ENCODE data around the gene ASB9.
"Not testable (repeated sequence)": the region's sequence is repeated elsewhere in the genome, so short reads cannot be mapped to it uniquely, and the experiment has no call there.

The ASB9 gene

DNA sequence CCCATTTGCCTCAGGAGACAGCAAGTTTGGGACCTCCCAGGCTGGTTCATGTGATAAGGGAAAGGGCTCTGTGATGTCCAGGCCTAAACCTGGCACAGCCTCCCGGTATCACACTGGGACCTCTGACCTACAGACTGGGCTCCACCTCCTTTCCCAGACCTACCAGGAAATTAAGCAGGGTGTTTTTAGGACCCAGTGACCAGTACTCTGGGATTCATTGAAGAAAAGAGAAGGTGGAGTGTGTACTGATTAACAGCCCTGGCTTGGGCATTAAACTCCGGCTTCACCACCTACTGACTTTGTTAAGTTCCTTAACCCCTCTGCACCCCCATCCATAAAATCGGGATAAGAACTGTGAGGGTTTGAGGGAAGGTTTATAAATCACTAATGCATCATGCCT lies 28.6 kb downstream of the ASB9 start:
- DNase-seq (ENCODE audit: low spot score): no peak

DNA sequence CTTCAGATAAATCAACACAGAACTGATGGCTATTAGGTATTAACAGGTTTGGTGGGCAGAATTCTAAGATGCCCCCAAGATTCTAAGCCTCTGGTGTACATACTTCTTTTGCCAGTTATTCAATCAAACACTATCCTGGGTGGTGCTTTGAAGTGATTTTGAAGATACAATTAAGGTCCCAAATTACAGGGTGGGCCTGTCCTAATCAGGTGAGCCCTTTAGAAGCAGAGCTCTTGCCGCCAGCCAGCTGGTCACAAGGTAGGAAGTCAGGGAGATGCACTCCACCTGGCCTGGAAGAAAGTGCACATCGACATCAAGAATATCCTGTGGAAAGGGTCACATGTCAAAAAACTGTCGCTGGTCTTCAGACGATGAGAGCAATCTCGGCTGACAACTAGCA lies 29.5 kb downstream of the ASB9 start:
- no peak for DNase-seq (ENCODE audit: low spot score)

DNA sequence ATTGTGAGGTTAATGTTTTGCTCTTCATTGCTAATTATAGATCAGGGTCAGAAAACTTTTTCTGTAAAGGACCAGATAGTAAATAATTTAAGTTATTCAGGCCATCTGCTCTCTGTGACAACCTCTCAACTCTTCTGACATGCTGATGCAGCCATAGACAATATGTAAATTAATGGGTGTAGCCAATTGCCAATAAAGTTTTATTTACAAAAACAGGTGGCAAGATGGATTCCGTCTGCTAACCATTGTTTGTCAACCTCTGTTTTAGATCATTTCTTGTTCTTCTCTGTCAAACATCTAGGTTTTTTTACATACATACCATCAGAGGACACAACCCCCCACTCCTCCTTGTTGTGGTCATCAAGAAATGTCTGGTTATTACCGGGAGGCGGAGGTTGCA lies 33.7 kb downstream of the ASB9 start:
- no peak for DNase-seq (ENCODE audit: low spot score)

DNA sequence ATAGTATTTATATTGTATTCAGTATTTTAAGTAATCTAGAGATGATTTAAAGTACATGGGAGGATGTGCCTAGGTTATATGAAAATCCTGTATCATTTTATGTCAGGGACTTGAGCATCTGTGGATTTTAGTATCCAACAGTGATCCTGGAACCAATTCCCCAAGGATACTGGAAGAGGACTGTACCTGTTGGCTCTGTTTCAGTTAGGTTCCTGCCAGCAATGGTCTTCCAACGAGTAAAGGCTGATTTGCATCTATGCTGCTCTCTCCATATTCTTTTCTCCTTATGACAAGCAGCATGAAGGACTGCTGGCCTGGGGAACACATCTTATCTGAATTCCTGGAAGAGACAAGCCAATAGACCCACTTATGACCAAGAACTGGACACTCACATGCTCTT lies 34.9 kb downstream of the ASB9 start:
- DNase-seq (ENCODE audit: low spot score): no peak

DNA sequence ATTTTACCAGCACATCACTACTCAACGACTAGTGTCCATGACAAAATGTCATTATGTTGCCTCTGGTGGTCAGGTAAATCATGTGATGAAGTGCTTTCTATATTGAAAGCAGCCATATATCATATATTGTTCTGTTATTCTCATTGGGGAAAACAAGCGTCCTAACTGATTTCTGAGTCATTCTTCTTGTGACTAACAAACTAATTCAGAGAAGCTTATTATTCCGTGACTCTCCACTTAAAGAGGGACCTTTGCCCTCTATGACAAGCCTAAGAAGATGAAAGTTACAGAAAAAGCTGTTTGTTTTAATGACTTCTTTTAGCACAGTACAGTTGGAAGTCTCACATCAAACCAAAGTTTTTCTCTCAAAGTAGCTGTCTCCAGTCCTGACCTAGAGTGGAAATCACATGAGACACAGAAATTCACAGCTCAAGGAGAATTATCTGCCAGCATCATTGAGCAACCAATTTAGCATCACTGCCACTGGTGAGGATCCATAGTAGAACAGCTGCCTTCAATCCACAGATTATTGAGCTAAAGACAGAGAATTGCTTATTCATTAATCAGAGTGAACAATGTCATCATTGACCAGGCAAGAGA lies 36.4 kb downstream of the ASB9 start:
- DNase-seq (ENCODE audit: low spot score): no peak

DNA sequence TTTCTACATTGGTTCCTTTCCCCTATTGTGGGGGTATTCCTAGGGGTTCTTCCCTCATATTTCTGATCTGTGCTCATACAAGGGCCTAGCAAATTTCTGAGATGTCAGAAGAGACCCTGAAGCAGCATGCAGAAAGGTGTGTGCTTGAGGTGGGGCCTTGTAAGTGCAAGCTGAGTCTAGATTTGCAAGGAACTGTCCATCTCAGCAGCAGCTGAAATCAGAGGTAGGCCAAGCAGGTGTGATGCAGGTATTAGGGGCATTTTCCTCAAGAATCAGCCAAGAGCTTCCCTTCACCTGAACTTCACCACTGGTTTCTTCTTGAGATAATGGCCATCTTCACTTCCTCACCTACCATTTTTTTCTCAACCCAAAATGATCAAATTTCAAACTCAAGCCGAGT lies 45.1 kb downstream of the ASB9 start:
- DNase-seq (ENCODE audit: low spot score): no peak

DNA sequence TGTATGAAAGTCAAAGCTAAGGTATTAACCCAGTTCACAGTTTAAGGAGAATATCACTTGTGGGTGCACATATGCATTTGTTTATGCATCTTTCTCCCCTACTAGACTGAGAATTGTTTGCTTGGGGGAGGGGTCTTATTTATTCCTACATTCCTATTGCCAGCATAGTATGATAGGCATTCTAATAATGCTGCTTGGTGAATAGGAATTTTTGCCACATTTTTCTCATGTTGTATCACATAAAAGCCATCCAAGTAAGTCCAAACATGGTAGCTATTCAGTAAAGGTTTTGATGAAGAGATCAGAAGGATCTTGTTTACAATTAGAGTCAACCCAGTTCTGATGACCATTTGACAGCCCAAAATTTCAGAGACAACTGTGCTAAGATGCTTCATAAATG lies 48.6 kb downstream of the ASB9 start:
- DNase-seq (ENCODE audit: low spot score): no peak

DNA sequence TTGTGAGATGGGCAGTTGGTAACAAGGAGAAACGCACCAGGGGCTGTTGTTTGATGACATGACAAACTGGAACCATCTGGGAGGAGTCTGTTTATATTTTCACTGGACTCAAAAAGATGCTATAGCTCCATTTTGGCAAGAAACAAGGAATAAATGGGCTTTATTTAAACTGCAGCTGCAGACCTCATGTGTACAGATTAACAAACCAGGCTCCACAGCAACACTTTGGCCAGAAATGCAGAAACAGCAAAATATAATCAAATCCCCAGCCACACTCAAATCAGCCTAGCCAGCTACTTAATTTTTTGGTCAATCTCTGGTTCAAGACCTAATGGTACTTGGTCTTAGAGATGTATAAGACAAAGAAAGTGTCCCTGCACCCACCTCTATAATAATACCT lies 52.7 kb downstream of the ASB9 start:
- DNase-seq (ENCODE audit: low spot score): no peak

DNA sequence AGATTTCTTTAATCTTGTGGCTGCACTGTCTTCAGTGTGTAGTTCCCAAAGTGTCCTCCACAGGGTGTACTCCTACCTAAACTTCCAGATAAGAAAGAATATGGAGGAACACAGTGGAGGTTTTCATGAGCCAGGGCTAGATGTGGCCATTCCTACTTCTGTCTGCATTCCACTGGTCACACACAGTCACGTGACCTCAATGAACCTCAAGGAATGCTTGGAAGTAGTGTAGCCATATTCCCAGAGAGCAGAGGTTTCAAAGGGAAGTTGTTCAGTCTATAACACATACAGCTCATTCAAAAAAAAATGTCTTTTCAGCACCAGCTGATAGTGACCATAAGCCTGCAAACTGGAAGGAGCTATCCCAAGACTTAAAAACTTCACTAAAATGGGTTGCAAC lies 53.6 kb downstream of the ASB9 start:
- no peak for DNase-seq (ENCODE audit: low spot score)

DNA sequence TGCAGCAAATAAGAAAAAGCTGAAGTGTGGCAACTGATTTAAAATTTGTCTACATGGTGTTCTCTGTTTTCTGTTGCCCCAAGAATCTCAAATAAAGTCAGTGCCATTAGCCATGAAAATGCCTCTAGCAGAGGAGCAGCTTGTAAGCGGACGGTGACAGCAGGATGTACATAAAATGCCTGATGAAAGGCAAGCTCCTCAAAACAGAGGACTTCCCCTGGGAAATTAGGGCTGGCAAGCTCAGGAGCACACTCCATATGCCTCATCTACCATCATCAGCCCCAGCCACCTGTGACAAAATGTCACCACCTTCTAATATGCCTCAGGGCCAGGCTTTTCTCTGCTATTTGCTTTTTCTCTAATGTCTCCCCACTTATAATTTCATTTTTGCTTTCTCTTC lies 54.5 kb downstream of the ASB9 start:
- no peak for DNase-seq (ENCODE audit: low spot score)

DNA sequence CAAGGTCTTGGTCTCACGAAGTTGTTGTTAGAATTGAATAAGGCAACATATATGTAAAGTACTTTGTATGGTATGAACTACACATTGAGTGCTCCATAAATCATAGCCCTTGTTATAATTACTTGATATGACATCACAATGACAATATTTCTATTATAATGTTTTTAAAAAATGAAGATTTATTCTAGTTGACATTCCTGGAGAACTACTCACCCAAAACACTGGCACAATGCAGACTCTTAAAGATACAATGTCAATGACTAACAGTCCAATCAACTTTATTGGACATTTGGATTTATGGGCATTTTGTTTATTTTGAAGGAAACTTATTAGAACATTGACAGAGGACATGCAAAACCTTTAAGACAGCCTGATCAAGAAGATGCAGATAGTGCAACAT lies 55.3 kb downstream of the ASB9 start:
- DNase-seq (ENCODE audit: low spot score): no peak

DNA sequence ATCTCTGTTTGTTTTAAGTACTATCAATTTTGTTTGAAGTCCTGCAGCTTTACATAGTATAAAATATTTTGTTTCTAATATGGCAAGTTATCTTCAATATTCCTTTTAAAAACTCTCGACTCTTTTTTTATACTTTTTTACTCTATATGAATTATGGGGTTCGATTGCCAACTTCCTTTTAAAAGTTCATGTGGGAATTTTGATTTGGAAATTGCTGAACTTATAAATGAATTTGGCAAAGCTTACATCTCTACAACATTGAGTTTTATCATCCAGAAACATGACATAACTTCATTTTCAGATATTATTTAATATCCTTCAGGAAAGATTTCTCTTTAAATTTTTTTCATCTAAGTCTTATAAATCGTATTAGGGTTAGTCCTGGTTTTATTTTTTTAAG lies 60.8 kb downstream of the ASB9 start:
- DNase-seq (ENCODE audit: low spot score): no peak

DNA sequence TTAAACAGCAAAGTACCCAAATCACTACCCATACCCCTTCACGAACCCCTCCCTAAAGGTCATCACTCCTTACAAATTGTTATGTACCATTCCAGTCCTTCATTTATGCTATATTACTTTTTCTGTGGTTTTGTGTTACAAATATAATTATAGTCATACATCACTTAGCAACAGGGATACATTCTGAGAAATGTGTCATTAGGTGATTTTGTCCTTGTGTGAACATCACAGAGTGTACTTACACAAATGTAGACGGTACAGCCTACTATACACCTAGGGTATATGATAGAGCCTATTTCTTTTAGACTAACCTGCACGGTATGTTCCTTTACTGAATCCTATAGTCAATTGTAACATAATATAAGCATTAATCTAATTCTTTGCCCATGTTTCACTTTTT lies 61.9 kb downstream of the ASB9 start:
- no peak for DNase-seq (ENCODE audit: low spot score)

DNA sequence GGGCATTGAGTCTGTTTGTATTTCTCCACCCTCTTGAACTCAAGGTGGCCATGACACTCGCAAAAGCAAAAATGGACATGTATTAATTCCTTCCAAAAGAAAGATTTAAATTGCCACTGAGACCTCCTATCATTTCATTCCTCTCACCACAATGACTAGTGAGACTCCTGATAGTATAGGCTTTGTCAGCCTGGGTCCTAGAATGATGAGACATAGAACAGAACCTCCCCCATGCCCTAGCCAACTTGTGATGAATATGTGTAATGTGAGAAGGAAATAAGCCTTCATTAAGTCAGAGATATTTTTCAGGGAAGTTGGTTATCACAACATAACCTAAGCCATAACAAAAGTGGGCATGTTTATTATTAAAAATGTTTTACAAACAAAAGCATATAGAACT lies 62.5 kb downstream of the ASB9 start:
- no peak for DNase-seq (ENCODE audit: low spot score)

DNA sequence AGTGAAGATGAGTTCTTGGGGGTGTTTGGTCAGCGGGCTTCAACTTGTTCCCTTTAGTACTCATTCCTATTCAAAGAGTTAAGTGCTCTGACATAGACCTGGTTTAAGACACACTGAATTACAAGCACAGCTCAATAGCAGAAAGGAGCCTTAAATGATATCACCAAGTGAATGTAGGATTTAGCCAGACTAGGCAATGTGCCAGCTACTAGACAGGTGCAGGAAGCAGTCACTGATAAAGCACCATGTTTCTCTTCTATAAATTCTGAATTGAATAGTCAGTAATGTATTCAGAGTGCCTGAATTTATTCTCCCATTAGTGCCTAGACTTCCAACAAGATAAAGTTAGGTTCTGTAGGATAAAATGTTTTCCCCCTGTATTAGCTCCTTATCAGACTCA lies 63.6 kb downstream of the ASB9 start:
- no peak for DNase-seq (ENCODE audit: low spot score)

DNA sequence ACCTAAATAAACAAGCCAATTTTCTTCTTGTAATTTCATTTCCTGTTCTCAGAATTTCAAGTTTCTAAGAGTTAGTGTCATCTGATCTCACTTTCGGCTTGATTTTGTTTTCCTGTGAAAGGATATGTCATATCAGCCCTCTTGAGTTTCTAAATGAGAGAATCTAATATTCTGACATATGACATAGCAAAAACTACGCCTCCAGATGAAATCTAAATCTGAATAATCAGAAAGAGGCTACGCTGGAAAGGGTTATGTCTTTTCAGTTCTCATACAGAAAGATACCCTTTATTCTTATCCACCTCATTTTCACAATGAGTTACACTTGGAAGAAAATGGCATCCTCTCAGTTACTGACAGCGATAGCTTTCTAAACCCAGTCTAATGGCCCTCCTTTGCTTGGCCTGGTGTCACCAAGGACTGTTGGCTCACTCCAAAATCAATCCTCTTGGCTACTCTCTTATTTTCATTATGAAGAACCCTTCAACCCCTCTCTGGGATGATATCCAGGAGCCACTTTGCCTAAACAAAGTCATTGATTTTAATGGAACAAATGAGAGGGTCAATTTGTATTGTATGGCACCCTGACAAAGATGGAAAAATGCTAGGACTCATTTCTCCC lies 65.6 kb downstream of the ASB9 start:
- no peak for DNase-seq (ENCODE audit: low spot score)

DNA sequence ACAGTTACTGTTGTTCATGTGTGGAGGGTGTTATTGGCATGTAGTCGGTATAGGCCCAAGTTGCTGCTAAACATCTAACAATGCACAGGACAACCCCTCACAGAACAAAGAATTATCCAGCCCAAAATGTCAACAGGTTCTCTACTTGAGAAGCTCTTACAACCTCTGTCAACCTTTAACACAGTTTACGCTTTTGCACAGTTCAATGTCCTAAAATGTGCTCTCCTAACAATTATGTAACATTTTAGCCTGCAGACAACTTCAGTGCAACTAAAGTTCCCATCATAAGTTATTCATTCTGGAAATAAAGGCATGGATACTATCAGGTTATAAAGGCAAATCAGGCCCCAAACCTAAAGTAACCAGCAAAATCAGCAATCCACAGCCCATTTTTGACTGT lies 66.2 kb downstream of the ASB9 start:
- no peak for DNase-seq (ENCODE audit: low spot score)

DNA sequence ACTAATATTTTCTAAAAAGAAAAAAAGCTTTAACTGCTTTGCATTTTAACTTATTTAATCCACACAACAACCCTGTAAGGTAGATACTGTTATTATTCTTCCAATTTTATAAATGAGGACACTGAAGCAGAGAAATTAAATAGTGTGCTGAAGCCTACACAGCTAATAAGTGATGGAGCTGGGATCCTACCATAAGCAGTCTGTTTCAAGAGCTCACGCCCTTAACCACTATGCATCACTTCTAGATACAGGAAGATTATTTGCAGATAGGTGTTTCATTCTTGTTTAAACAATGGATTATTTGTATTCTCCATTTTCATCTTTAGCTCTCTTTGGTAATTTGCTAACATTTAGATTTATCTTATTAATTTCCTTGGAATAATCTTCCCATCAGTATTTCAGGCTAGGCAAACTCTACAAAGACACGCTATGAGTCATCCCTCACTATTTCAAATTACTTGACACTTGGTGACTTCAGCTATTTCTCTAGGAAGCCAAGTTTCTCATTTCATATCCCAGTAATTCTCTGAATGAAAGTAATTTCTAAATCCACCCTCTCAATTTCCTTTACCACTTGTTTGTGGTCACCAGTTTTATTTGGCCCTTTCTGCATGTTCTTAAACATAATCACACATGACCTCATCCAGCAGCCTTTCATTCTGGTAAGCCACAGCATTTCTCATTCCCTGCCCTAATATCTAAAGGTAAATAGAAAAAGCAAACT lies 67.3 kb downstream of the ASB9 start:
- DNase-seq (ENCODE audit: low spot score): no peak

DNA sequence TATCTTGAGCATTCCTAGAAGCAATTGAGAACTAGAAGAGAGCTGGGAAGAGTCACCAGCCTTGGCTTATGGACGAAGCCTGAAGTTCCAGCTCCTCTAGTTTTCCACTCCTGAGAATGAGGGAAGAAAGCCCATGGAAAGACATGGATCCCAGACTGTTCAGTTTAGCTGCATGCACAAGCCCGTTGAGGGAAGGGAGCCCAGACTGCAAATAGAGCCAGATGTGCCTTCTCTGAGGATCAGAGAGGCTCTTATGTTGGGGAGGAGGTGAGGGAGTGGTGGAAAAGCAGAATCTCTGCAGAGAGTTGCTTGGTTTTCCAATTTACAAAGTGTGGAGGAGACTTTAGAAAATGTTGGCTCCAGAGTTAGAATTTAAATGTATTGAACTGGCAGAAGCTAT lies 69.0 kb downstream of the ASB9 start:
- DNase-seq (ENCODE audit: low spot score): no peak

DNA sequence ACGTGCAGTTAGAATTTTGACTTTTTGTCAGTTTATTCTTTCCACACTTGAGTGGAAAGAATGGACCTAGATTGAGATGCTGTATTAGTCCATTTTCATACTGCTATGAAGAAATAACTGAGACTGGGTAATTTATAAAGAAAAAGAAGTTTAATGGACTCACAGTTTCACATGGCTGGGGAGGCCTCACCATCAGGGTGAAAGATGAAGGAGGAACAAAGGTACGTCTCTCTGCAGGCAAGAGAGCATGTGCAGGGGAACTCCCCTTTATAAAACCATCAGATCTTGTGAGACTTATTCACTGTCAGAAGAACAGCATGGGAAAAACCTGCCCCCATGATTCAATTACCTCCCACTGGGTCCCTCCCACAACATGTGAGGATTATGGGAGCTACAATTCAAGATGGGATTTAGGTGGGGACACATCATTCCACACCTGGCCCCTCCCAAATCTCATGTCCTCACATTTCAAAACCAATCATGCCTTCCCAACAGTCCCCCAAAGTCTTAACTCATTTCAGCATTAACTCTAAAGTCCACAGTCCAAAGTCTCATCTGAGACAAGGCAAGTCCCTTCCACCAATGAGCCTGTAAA lies 71.2 kb downstream of the ASB9 start:
- not testable (repeated sequence) for DNase-seq (ENCODE audit: low spot score)

DNA sequence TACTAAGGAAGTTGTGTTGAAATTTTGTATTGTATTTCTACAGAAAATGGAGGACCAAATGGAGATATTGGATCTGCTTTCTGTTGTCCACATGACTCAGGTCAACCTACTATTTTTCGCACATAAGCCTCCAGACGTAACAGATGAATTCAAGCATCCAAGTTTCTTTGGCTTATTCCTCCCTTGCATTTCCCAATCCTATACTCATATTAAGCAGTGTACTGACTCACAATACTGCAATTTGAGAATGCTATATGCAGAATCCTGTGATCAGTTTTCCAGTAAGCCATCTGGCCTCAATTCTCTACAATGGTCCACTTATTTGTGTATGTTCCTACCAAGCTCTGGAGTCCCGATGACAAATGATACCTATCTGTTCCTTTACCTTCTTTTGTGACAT lies 75.7 kb downstream of the ASB9 start:
- DNase-seq (ENCODE audit: low spot score): no peak

Measured in kidney capillary endothelial cell (primary cell).